PC-9 (cell line): ENCODE measurements around the gene C10orf53.

Experiments used
- CTCF ChIP-seq: fragments of 200-600 bp; sonication (generic); conservative IDR thresholded peaks from 2 replicates; pipeline ENCODE4 v1.6.1; 2017; ENCODE audit warnings: mixed run types, antibody characterized with exemption, mild to moderate bottlenecking, moderate library complexity
- EZH2 ChIP-seq: fragments of 200-600 bp; sonication (generic); IDR thresholded peaks from 2 replicates; pipeline ENCODE4 v1.8.0; 2017; ENCODE audit warnings: antibody characterized with exemption, low read depth

GRCh38 chr10:49668684-49669083 lies 10.8 kb upstream of the C10orf53 start:
- TF ChIP-seq CTCF (no peak), EZH2 (no peak)
